Measurements from ENCODE around the gene GLRA2.
"Not testable (repeated sequence)": the region's sequence is repeated elsewhere in the genome, so short reads cannot be mapped to it uniquely, and the experiment has no call there.

The GLRA2 gene

DNA sequence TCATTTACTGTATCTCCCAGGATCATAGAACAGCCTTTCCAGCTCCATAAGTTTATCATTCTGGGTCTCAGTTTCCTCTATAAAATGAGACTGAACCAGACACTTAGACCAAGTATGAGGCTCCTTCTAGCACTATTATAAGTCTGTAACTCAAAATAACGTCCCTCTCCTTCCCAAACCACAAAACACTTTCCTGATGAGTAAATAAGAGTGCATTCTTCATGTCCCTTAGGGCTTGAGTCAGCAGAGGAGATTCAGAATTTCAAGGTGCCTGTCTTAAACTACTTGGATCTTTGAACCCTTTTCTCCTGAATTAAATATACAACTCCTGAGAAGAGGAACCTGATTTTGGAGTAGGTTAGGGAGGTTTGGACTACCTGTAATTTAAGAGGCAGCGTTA, 62.6 kb downstream of the GLRA2 start:
- POLR2A ChIA-PET: no interaction called here
- no peak for DNase-seq (ENCODE audit: extremely low spot score)
- TF ChIP-seq BHLHE40 (IDR thresholded peaks at IDR 0.05; ENCODE audit: borderline replicate concordance) (no peak), ARNT (IDR thresholded peaks at IDR 0.05) (no peak), LEF1 (IDR thresholded peaks at IDR 0.05; ENCODE audit: borderline replicate concordance) (no peak), HDGF (IDR thresholded peaks at IDR 0.05; ENCODE audit: borderline replicate concordance) (no peak), FOXK2 (IDR thresholded peaks at IDR 0.05) (no peak), CTBP1 (IDR thresholded peaks at IDR 0.05; ENCODE audit: borderline replicate concordance) (no peak), NFRKB (IDR thresholded peaks at IDR 0.05) (no peak)
- CTCF ChIA-PET: no interaction called here

DNA sequence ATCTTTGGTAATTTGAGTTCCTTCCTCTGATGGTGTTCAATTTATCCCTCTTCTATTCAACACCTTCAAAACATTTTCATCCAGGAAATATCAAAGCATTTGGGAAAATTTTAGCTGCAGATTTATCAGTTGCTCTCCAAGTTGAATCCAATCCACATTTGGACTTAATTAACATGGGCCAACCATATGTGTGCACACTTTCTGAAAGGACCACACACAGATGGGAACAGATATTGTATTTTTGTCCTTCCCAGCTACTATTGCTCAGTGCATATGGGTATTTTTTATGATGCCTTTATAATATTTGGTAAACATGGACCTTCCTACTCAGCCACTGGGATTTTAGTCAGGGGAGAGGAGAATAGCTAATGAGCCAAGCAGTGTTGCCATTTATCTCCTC, 65.2 kb downstream of the GLRA2 start:
- TF ChIP-seq SUZ12 (IDR thresholded peaks at IDR 0.05) (no peak), FOXA1 (IDR thresholded peaks at IDR 0.05) (no peak), CTBP1 (IDR thresholded peaks at IDR 0.05; ENCODE audit: borderline replicate concordance) (no peak), BHLHE40 (IDR thresholded peaks at IDR 0.05; ENCODE audit: borderline replicate concordance) (no peak), TARDBP (IDR thresholded peaks at IDR 0.05) (no peak), NFRKB (IDR thresholded peaks at IDR 0.05) (no peak), ELF4 (IDR thresholded peaks at IDR 0.05) (no peak), FOXM1 (IDR thresholded peaks at IDR 0.05; ENCODE audit: borderline replicate concordance) (no peak), L3MBTL2 (conservative IDR thresholded peaks at IDR 0.05) (no peak), FOXK2 (IDR thresholded peaks at IDR 0.05) (no peak), HDGF (IDR thresholded peaks at IDR 0.05; ENCODE audit: borderline replicate concordance) (no peak), SP1 (IDR thresholded peaks at IDR 0.05) (no peak), ZNF384 (IDR thresholded peaks at IDR 0.05) (no peak), LEF1 (IDR thresholded peaks at IDR 0.05; ENCODE audit: borderline replicate concordance) (no peak), ARNT (IDR thresholded peaks at IDR 0.05) (no peak)
- TF ChIP-seq, protein P1, sequence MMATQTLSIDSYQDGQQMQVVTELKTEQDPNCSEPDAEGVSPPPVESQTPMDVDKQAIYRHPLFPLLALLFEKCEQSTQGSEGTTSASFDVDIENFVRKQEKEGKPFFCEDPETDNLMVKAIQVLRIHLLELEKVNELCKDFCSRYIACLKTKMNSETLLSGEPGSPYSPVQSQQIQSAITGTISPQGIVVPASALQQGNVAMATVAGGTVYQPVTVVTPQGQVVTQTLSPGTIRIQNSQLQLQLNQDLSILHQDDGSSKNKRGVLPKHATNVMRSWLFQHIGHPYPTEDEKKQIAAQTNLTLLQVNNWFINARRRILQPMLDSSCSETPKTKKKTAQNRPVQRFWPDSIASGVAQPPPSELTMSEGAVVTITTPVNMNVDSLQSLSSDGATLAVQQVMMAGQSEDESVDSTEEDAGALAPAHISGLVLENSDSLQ (IDR thresholded peaks at IDR 0.05): no peak
- CTCF ChIA-PET: no interaction called here
- DNase-seq (ENCODE audit: extremely low spot score): no peak
- POLR2A ChIA-PET: no interaction called here

DNA sequence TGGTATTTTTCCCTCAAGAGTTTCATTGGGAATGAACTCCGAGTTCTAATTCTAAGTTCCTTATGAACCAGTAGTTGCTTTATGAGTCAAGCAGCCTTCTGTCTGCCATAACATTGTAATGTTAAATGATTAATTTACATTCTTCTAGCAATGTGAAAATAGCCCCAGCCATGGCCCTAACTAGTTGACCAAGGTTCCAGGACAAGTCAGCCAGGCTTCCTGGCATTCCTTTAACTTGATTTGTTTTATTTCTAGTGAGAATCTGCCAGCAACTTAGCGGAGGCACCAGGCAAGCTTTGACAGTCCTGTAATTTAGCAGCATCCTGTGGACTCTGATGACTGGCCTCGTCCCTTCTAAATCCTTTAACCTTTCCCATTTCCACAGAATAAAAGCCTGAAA, 69.0 kb downstream of the GLRA2 start:
- DNase-seq (ENCODE audit: extremely low spot score): no peak
- ChIA-PET POLR2A (no interaction called here), CTCF (no interaction called here)

DNA sequence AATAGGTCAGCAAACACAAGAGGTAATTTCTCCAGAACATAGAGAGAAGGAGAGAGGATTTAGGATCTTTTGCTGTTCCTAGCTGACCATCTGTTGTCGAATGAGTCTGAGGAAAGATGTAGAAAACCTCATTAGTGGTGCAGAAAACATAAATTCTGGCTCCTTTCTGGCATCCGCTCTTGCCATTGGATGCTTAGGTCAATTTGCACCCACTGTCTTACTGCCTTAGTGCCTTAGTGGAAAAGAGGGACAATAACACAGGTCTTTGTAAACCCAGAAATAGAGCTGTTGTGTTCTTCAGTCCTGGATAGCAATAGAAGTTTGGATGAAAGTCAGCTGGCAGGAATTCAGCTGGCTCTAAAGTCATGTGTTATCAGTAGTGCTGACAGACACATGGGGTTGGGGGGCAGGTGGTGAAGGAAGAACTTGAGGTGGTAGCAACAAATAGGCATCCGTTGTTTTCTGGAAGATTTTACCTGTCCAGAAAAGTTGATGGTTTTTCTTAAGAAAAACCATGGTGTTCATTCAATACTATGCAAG, 78.2 kb downstream of the GLRA2 start:
- TF ChIP-seq SUZ12 (IDR thresholded peaks at IDR 0.05) (no peak), NFRKB (IDR thresholded peaks at IDR 0.05) (no peak), CTBP1 (IDR thresholded peaks at IDR 0.05; ENCODE audit: borderline replicate concordance) (no peak), ELF4 (IDR thresholded peaks at IDR 0.05) (no peak), FOXA1 (IDR thresholded peaks at IDR 0.05) (no peak), BHLHE40 (IDR thresholded peaks at IDR 0.05; ENCODE audit: borderline replicate concordance) (no peak)
- ChIA-PET POLR2A (no interaction called here), CTCF (no interaction called here)
- DNase-seq (ENCODE audit: extremely low spot score): no peak

More for the DNA sequence above, 69.0 kb downstream of the GLRA2 start:
- no peak for TF ChIP-seq BHLHE40 (IDR thresholded peaks at IDR 0.05; ENCODE audit: borderline replicate concordance)
- no peak for TF ChIP-seq ZNF384 (IDR thresholded peaks at IDR 0.05)
- TF ChIP-seq HDGF (IDR thresholded peaks at IDR 0.05; ENCODE audit: borderline replicate concordance): no peak
- TF ChIP-seq ARNT (IDR thresholded peaks at IDR 0.05): no peak
- no peak for TF ChIP-seq LEF1 (IDR thresholded peaks at IDR 0.05; ENCODE audit: borderline replicate concordance)
- TF ChIP-seq, protein P1 (IDR thresholded peaks at IDR 0.05): no peak
- no peak for TF ChIP-seq TARDBP (IDR thresholded peaks at IDR 0.05)
- TF ChIP-seq ELF4 (IDR thresholded peaks at IDR 0.05): no peak
- no peak for TF ChIP-seq NFRKB (IDR thresholded peaks at IDR 0.05)
- no peak for TF ChIP-seq FOXM1 (IDR thresholded peaks at IDR 0.05; ENCODE audit: borderline replicate concordance)
- no peak for TF ChIP-seq SUZ12 (IDR thresholded peaks at IDR 0.05)
- no peak for TF ChIP-seq CTBP1 (IDR thresholded peaks at IDR 0.05; ENCODE audit: borderline replicate concordance)
- no peak for TF ChIP-seq FOXK2 (IDR thresholded peaks at IDR 0.05)
- no peak for TF ChIP-seq L3MBTL2 (conservative IDR thresholded peaks at IDR 0.05)
- TF ChIP-seq SP1 (IDR thresholded peaks at IDR 0.05): no peak
- no peak for TF ChIP-seq FOXA1 (IDR thresholded peaks at IDR 0.05)

DNA sequence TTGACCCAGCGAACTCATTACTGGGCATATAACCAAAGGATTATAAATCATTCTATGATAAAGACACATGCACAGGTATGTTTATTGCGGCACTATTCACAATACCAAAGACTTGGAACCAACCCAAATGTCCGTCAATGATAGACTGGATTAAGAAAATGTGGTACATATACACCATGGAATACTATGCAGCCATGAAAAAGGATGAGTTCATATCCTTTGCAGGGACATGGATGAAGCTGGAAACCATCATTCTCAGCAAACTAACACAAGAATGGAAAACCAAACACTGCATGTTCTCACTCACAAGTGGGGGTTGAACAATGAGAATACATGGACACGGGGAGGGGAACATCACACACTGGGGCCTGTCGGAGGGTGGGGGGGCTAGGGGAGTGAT, 83.1 kb downstream of the GLRA2 start:
- CTCF ChIA-PET; POLR2A ChIA-PET; DNase-seq (ENCODE audit: extremely low spot score): not testable (repeated sequence)

DNA sequence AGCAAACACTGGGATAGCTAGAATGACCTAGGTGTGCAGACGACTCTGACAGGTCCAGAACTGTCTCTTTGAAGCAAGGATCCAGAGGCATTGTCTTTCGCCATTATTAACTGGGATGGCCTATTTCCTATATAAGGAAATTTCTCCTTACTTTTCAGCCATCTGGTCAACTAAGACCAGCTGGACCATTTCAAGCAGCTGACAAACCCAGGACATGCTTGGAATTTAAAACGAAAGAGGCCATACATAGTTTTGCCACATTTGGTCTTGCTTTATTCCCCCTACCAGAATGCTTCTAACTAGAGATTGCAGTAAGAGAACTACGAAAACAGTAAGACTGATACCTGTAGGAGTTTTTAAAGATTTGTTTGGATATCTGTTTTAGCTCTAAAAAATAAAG, 87.0 kb downstream of the GLRA2 start:
- CTCF ChIA-PET: interaction anchor here (0.6 to 0.7 kb wide), 2 partner anchors 921 to 1256 kb away, joined by 3 to 4 read pairs; no protein-coding TSS in a partner anchor
- POLR2A ChIA-PET: no interaction called here
- TF ChIP-seq FOXK2 (IDR thresholded peaks at IDR 0.05) (no peak), LEF1 (IDR thresholded peaks at IDR 0.05; ENCODE audit: borderline replicate concordance) (no peak)
- DNase-seq (ENCODE audit: extremely low spot score): no peak

DNA sequence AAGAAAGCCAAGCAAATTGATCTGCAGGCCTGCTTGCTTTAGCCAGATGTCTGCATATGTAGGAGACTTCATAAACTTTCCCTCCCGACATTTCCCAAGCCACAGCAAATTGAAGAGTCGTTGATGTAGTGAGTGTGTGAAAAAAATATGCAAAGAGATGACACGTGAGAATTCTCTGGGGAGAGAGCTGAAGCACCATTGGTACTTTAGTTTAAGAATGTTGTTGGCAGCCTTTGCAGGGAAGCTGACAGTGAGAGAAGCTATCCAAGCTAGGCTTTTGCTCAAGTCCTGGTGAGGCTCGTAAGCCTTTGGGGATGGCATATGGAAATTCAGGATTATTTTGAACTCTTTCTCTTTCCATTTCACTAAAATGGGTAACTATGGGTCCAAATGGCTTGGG, 87.5 kb downstream of the GLRA2 start:
- POLR2A ChIA-PET: no interaction called here
- CTCF ChIA-PET: no interaction called here
- TF ChIP-seq SUZ12 (IDR thresholded peaks at IDR 0.05) (no peak), FOXA1 (IDR thresholded peaks at IDR 0.05) (no peak), SP1 (IDR thresholded peaks at IDR 0.05) (no peak), FOXM1 (IDR thresholded peaks at IDR 0.05; ENCODE audit: borderline replicate concordance) (no peak), ZNF384 (IDR thresholded peaks at IDR 0.05) (no peak), L3MBTL2 (conservative IDR thresholded peaks at IDR 0.05) (no peak), ELF4 (IDR thresholded peaks at IDR 0.05) (no peak), CTBP1 (IDR thresholded peaks at IDR 0.05; ENCODE audit: borderline replicate concordance) (no peak), TARDBP (IDR thresholded peaks at IDR 0.05) (no peak), ARNT (IDR thresholded peaks at IDR 0.05) (no peak)
- no peak for DNase-seq (ENCODE audit: extremely low spot score)

Measured in HEK293T (cell line).